Measurements from ENCODE around the gene SPATA31C1.
"Not testable (repeated sequence)": the region's sequence is repeated elsewhere in the genome, so short reads cannot be mapped to it uniquely, and the experiment has no call there.

The SPATA31C1 gene

DNA sequence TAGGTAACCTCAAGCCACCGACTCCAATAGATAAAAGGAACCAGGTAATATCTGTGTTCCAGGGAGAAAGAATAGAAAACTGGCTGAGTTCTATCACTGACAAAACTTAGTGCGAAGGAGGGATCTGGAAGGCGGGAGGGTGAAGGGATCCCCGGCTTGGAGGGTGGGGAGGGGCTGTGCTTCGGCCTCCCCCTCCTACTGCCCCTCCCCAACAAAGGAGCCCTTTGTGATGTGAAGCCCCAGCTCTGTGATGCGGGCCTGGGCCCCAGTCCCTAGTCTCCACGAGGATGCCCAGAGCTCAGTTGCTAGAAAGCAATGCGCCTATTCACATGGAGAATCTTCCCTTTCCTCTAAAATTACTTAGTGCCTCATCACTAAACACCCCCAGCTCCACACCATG, at the start of gene SPATA31C1:
SPATA31C1 (plus strand) TSS at position 301 of the 400 bp plus-strand sequence.
- DNase-seq: not testable (repeated sequence)

DNA sequence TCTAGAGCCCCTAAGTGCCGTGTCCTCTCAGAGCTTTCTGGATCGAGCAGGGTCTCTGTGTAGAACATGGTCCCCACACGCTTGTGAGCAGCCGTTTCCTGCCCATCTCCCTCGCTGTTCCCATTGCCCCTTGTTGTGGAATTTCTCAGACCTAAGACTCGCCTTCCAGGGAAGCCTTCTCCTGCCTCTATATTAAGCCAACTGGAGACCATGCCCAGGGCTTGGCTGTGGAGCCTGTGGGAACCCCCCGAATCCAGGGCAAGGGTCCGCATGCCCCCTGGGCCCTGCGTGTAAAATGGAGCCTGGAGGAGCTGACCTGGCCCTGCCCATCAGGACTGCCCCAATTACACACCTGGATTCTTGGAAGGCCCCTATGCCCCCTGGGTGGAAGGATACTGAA, 49.6 kb upstream of the SPATA31C1 start:
- DNase-seq: no peak

GRCh38 chr9:87868635-87869034, 49.1 kb upstream of the SPATA31C1 start:
- no peak for DNase-seq

DNA sequence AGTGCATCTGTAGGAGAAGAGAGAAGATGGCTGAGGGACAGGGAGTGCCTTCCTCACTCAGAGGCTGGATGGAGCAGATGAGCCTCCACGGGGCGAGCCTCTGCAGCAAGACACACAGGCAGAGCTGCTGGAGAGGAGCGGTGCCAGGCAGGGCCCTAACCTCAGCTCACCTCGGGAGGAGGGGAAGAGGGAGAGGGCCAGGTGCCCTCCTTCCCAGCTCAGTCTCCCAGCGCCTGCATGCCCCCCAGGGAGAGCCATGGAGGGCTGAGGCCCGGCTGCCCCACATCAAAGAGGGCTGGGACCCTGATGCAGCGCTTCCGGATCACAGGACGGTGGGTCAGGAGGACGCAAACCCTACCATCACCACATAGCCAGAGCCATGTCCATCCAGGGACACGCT, 48.7 kb upstream of the SPATA31C1 start:
- no peak for DNase-seq

DNA sequence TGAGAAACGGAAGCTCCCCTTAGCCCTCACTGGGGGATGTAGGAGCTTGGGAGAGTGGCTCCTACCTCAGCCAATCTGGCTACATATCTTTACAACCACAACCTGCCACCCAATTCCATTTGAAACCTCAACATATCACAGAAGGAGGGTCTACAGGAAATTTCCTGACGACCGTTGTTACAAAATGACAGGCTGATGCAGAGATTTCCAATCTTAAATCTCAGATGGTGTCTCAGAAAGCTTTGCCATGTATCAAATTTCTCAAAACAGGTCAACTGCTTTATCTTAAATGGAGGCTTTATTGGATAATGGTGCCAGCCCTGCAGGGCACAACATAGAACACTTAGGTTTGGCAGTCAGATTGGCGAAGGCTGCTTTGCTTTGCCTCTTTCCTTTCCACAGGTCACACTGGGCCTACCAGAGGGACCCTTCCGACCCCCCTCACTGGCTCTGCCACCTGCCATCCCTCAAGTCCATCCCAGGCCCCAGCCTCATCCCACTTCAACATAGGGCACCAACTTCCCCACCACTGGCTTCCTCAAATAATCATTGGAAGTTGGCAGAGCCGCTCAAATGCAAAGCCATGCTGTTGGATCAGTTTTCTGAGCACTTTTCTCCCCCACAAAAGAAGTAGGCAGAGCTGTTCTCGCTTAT, 46.2 kb upstream of the SPATA31C1 start:
- DNase-seq: no peak

DNA sequence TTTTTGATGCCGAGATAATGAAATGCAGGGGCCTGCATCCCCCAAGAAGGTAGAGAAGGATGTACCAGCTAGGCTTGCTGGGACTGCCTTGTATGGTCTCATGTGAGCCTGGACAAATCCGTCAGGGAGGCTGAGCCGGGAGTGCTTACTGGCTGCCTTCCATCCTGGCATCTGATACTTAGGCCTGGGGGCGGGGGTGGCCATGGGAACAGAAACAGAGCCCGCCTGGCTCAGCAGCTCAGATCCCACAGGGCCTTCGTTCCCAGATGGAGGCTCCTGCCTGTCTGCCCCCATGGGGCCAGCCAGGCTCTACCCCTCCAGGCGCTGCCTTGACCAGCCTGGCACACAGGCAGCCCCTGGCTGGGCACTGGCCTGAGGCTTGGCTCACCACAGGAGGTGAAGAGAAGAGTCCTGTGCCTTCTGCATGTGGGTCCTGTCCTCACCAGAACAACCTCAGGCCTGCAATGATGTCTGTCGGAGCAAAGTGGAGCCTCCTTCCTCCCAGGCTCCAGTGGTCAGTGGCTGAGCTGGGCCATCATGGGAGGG, 45.6 kb upstream of the SPATA31C1 start:
- DNase-seq: no peak

DNA sequence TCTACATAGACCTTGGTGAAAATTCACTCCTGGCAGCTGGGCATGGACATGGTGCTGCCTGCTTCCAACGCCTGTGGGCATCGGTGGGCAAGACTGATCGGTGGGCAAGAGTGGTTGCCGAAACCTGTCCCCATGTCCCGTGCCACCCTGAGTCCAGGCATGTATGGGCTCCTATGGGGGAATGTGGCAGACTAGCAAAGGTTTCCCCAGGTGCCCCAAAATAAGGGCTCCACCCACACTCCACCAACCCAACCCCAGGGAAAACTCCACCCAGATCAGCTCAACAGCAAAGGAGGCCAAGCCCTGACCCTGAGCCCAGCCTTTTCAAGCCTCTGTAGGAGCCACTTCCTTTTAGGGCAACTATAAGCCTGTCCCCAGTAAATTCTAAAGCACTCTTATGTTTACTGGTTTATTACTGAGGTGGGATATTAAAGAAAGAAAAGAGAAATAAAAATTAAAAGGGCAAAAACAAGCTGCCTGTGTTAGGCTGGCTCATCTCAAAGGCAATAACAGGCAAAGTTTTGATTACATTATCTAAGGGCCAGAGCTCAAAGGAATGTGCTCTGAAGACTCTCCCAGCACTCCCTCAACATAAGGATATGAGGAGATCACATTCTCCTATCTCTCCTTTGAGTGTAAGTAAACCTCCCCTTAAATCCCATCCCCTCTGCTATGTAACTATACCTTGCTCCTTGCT, 44.0 kb upstream of the SPATA31C1 start:
- DNase-seq: no peak

DNA sequence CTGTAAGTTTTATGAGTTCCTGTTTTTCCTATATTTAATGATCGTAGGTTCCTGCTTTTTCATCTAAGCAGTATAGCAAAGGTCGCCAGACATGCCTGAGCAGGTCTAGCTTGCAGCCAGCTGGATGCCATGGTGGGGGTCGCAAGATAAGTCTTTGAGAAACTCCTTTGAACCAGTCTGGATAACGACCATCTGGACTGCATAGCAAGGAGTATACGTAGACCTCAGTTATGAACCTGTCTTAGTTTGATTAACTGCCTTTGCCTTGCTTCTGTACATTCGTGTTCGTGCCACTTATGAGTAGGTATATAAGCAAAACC, 43.5 kb upstream of the SPATA31C1 start:
- DNase-seq: no peak

DNA sequence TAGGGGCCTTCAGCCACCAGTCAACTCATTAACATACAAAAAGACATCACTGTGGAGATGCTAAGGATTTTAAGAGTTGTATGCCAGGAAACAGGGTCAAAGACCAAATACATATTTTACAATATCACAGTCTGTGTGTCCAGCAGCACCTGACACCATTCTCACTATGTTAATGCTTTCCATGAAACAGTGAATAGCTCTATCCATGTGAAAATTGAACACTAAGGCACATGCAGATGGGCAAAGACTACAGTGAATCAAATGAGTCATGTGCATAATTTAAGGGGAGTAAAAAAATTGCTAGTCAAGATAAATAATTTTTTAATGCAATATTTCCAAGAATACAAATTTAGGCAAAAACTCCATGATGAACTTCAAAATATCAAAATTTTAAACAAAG, 42.7 kb upstream of the SPATA31C1 start:
- no peak for DNase-seq

GRCh38 chr9:87875831-87876545, 41.8 kb upstream of the SPATA31C1 start:
- DNase-seq: no peak

- DNase-seq: no peak
These were observed 41.1 kb upstream of the SPATA31C1 start for GRCh38 chr9:87876708-87877107.

DNA sequence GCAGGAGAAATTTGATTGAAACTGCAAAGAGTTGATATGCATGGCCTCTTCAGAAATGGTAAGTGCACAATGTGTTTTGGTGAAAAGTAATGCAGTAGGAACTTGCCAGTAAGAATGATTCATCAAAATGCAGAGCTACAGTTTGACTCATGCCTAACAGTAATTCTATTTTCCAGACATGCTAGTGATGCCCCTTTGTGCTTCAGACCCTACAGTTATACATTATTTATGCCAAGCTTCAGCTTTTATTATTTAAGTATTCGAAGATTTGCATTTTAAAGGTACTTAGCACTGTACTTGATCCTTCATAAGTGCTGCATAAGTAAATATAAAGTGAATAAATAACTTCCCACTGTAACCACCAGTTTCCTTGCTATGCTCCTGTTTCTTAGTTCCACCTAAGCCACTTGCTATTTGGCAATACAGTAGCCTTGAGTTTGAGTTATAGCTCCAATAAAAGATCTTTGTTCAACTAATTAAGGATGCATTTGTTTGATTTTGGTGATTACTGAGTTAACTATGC, 38.7 kb upstream of the SPATA31C1 start:
- no peak for DNase-seq

GRCh38 chr9:87880116-87880515, 37.6 kb upstream of the SPATA31C1 start:
- DNase-seq: no peak

DNA sequence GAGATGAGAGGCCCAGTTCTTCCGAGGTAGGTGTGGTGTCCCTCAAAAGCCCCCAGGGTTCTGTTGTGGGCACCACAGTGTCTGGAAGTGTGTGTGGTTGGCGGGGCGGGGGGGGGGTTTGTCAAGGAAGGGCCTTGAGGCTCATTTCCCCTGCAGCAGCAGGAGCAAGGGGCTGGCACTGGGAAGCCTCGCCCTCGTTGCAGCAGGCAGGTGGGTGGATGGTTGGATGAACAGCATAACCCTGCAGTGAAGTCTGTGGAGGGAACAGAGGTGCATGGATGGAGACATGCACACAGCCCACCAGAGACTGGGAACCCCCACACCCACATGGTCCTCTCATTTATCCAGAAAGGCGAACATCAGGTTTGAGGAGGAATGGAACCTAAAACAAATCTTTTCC, 37.1 kb upstream of the SPATA31C1 start:
- DNase-seq: no peak

DNA sequence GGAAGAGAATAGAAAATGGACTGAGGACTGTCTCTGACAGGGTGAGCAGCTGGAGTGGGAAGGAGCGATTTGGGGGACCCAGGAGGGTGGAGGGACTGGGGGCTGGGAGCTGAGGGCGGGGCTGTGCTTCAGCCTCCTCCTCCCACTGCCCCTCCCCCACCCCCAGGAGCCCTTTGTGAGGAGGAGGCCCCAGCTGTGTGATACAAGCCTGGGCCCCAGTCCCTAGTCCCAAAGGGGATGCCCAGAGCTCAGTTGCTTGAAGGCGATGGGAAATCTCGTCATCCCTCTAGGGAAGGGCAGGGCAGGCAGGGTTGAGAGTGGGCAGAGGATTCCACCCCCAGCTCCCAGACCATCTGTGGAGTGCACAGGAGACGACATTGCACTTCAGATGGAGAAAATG, 35.1 kb upstream of the SPATA31C1 start, which contains the start of gene SPATA31E1:
SPATA31E1 (plus strand) TSS at position 251 of the 400 bp plus-strand sequence; CDS start at position 266, 15 bp downstream.
- no peak for DNase-seq

GRCh38 chr9:87883274-87883673, 34.5 kb upstream of the SPATA31C1 start:
- DNase-seq: no peak

- DNase-seq: no peak
These were observed 33.8 kb upstream of the SPATA31C1 start for GRCh38 chr9:87883990-87884389.

DNA sequence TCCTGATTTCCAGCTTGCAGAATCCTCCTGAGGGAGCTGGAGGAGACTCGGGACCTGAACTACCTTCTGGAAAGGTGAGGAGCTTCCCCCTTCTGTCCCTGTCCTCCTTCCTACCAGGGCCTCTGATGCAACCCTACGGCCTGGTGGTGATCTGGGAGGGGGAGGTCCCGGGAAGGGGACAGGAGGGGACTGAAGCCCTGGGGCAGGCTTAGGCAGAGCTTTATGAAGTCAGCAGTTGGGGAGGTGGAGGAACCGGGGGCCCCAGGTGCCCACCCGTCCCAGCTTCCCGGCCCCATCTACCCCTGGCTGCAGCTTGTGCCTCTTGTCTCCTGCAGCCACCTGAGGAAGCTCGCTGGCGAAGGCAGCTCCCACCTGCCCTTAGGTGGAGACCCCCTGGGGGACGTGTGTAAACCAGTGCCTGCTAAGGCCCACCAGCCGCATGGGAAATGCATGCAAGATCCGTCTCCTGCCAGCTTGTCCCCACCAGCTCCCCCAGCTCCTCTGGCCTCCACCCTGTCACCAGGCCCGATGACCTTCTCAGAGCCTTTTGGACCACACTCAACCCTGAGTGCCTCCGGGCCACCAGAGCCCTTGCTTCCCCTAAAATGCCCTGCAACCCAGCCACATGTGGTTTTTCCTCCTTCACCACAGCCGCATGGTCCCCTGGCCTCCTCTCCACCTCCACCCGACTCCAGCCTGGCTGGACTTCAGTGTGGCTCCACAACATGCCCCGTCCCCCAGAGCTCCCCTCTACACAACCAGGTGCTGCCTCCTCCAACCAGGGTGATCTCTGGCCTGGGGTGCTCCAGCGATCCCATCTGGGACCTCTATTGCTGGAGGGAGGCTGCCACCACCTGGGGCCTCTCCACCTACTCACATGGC, 32.9 kb upstream of the SPATA31C1 start:
- DNase-seq: no peak

- DNase-seq: no peak
These were observed 32.1 kb upstream of the SPATA31C1 start for GRCh38 chr9:87885484-87886189.

DNA sequence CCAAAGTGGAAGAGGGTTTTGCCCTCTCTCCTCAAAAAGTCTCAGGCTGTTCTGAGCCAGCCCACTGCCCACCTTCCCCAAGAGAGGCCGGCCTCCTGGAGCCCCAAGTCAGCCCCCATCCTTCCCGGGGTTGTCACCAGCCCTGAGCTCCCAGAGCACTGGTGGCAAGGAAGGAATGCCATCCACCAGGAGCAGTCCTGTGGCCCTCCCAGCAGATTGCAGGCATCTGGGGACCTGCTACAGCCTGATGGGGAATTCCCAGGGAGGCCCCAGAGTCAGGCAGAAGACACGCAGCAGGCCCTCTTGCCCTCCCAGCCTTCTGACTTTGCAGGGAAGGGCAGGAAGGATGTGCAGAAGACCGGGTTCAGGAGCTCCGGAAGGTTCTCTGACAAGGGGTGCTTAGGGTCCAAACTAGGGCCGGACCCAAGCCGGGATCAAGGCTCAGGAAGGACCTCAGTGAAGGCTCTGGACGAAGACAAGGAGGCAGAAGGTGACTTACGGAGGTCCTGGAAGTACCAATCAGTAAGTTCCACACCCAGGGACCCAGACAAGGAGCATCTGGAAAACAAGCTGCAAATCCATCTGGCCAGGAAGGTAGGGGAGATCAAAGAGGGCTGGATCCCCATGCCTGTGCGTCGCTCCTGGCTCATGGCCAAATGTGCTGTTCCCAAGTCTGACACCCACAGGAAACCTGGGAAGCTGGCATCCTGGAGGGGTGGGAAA, 31.4 kb upstream of the SPATA31C1 start:
- DNase-seq: no peak

DNA sequence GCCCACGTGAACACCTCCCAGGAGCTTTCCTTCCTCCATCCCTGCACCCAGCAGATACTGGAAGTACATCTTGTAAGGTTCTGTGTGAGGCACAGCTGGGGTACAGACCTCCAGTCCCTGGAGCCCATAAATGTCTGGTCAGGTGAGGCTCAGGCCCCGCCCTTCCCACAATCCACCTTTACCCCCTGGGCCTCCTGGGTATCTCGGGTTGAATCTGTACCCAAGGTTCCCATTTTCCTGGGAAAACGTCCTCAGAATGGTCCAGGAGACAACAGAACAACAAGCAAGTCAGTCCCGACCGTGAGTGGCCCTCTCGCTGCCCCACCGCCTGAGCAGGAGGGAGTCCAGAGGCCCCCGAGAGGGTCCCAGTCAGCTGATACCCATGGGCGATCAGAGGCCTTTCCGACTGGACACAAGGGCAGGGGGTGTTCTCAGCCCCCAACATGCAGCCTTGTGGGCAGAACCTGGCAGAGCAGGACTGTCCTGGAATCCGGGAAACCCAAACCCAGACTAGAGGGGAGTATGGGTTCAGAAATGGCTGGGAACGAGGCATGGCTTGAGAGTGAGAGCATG, 30.7 kb upstream of the SPATA31C1 start:
- DNase-seq: no peak

All from CD4-positive, alpha-beta T cell treated with Interferon alpha-2 for 1 hour (primary cell).